Large intestine (tissue), 3 donors: ENCODE data around the gene AWAT2. TPM values are rescaled to one million over a fixed set of nuclear protein-coding genes. Genes with fewer than 3 reads are reported as not detected.
A peak's percentile ranks its signal among the peaks of the same experiment; 100 is the strongest.

ENCODE experiments used
- DNase-seq, 2 donors: peaks; one replicate each; pipeline versions ENCODE4 v3.0.0 to v3.0.0-alpha.2; 2013
- H3K27ac ChIP-seq: one replicate; pipeline ENCODE4 v1.5.1; 2013; ENCODE audit warnings: low read length
- H3K27me3 ChIP-seq: 2 replicates; pipeline ENCODE4 v1.6.1; 2013; ENCODE audit warnings: low read length; ENCODE audit not compliant: control insufficient read depth, insufficient read depth
- H3K36me3 ChIP-seq: 2 replicates; pipeline ENCODE4 v1.6.1; 2013; ENCODE audit warnings: low read length; ENCODE audit not compliant: control insufficient read depth, insufficient read depth
- H3K4me1 ChIP-seq: one replicate; pipeline ENCODE4 v1.6.1; 2013; ENCODE audit warnings: low read length; ENCODE audit not compliant: control insufficient read depth, insufficient read depth
- H3K4me3 ChIP-seq: one replicate; pipeline ENCODE4 v1.5.1; 2013; ENCODE audit warnings: low read length
- H3K9me3 ChIP-seq: one replicate; pipeline ENCODE4 v1.6.1; 2013; ENCODE audit warnings: mild to moderate bottlenecking, low read depth, low read length, moderate library complexity; ENCODE audit not compliant: control insufficient read depth
- WGBS: methylation state at CpG from one replicate; pipeline ENCODE4 v1.1.5; 2013; ENCODE audit warnings: low lambda C conversion rate; ENCODE audit not compliant: insufficient coverage; 5-methylcytosine and 5-hydroxymethylcytosine counted together
- polyA plus RNA-seq: library from polyadenylated mRNA; unstranded; fragments of 120-200 nt; gene quantifications from one replicate; pipeline ENCODE4 v1.2.1, GENCODE V29; 2013

The AWAT2 gene
- polyA plus RNA-seq, 1 donor, result not detected

DNA sequence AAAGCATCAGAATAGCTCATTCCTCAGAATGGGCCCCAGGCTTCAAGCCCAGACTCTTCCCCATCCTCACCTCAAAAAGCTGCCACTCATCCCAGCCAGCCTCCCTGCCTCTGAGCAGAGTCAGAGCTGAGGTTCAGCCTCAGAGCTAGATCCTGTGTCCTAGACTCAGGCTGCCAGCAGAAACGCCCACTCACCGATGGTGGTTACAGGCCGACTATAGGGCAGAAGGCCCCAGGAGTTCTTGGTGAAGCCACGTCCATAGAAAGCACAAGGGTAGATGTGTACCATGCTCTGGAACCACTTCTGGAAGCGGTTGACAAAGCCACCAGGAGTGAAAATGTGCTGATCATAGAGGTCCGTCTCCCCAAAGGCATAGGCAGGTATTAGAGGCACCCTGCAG, 7.7 kb downstream of the AWAT2 start:
- Histone ChIP-seq H3K27ac (no peak overlapping the region), H3K27me3 (no peaks in the 10 kb centered on the region), H3K4me1 (no peaks in the 10 kb centered on the region), H3K9me3 (no peaks in the 10 kb centered on the region), H3K36me3 (no peaks in the 10 kb centered on the region), H3K4me3 (no peak overlapping the region)
- no peak for DNase-seq
- WGBS, result no CpG with 5 or more reads among the region's 6 CpGs

DNA sequence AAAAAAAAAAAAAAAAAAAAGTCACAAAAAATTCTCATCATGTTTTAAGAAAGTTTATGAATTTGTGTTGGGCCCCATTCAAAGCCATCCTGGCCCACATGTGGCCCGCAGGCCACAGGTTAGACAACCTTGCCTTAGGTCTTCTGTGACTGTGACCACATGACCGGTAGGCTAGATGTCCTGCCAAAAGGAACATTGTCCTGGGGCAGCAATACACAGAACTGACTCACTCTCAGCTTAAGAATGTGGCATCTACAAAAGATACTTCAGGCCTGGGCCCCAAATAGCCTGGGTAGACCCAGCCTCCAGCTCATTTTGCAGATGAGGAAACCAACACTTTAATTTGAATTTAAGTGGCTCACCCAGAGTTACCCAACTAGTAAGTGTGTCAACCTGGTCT, 10.0 kb downstream of the AWAT2 start:
- H3K27ac ChIP-seq, result no peak overlapping the region
- H3K4me1 ChIP-seq, result no peaks in the 10 kb centered on the region
- no peak overlapping the region for H3K4me3 ChIP-seq

DNA sequence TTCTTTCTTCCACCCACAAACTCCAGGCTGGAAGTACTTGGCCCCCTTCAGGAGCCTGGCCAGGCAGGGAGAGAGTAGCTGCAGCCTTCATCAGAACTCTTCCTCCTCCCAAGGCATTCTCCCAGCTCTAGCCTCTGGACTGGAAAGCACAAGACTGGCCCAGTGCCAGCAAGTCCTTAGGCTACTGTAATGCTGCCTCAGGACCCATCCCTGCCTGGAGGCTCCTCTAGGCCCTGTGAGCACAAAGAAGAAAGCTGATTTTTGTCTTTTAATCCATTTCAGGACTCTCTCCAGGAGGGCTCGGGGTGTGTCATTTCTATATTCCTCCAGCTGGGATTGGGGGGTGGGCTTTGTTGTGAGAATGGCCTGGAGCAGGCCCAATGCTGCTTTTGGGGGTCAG, 10.8 kb downstream of the AWAT2 start:
- Histone ChIP-seq H3K27ac (no peak overlapping the region), H3K27me3 (no peaks in the 10 kb centered on the region), H3K4me1 (no peaks in the 10 kb centered on the region), H3K4me3 (no peak overlapping the region), H3K36me3 (peaks cover 6% of the 10 kb centered on the region), H3K9me3 (no peaks in the 10 kb centered on the region)
- no CpG with 5 or more reads among the region's 1 CpG for WGBS
- DNase-seq, result no peak

More for the DNA sequence above, 10.0 kb downstream of the AWAT2 start:
- no peaks in the 10 kb centered on the region for H3K27me3 ChIP-seq
- H3K9me3 ChIP-seq, result no peaks in the 10 kb centered on the region
- DNase-seq, result no peak
- WGBS, result no CpG with 5 or more reads among the region's 2 CpGs
- peaks cover 6% of the 10 kb centered on the region for H3K36me3 ChIP-seq

DNA sequence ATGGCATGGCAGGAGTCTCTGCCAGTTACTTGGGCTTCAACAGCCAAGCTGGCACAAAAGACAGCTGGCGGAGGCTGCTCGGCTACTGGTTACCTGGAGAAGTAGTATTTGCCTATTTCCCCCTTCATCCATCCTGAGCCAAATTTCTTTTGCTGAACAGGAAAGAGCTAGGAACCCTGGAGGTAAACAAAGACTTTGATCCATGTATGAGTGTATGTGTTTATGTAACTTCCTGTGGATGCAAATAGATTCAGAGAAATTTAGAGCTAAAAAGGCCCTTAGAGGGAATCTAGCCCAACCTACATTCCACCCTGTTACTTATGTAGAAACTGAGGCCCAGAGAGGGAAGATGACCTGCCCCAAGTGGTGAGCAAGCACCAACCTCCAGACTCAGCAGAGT, 11.2 kb downstream of the AWAT2 start:
- no peaks in the 10 kb centered on the region for H3K27me3 ChIP-seq
- WGBS, result no CpG with 5 or more reads among the region's 2 CpGs
- no peaks in the 10 kb centered on the region for H3K4me1 ChIP-seq
- H3K4me3 ChIP-seq, result no peak overlapping the region
- no peaks in the 10 kb centered on the region for H3K9me3 ChIP-seq
- H3K27ac ChIP-seq, result no peak overlapping the region
- DNase-seq, result no peak
- peaks cover 6% of the 10 kb centered on the region for H3K36me3 ChIP-seq

DNA sequence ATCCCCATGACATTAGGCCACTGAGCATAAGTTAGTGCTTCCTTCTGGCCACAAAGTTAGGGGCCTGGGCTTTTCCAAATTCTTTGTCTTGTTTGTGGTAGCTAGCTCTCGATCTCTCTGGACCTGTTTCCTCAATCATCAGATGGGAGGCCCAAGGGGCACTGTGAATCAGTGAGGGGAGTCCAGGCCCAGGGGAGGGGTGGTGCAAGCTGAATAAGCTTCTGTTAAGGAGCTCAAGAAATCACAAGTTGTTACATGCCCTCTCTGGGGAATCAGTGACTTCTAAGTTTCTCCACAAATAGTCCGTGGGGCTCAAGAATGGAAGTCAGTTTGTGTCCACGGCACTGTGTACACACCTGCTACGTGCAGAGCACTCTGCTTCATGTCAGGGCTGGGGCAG, 15.1 kb downstream of the AWAT2 start:
- Histone ChIP-seq H3K9me3 (no peaks in the 10 kb centered on the region), H3K36me3 (peaks cover 6% of the 10 kb centered on the region), H3K4me1 (no peaks in the 10 kb centered on the region), H3K27ac (no peak overlapping the region), H3K27me3 (no peaks in the 10 kb centered on the region), H3K4me3 (no peak overlapping the region)
- no CpG with 5 or more reads among the region's 4 CpGs for WGBS
- DNase-seq, result no peak

DNA sequence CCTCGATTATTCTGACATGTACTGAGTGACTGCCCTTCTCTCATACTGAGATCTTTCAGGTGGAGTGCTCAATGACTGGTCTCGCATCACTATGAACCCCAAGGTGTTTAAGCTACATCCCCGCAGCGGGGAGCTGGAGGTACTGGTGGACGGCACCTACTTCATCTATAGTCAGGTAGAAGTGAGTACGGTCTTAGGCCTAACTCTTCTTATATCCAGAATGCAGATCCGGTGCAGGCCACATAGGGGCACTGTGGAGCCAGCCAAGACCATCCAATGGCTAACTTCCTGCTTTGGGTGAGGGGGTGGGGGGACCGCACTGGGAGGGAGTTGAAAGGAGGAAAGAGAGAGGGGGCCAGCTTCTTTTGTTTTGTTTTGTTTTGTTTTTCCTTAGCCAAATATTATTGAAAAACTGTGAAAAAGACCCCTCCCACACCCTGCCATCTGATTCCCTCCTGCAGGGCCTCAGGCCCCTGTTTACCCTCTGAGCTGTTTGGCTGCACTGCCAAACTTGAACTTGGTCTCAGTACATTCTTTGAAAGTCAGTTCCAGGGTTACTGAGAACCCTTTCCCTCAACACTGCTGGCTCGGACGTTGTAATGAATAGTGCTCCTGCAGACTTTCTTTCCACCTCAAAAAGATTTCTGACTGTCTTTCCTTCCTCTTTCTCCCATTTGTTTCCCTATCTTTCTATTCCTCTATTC, 16.2 kb downstream of the AWAT2 start:
- whole genome bisulfite sequencing, result no CpG with 5 or more reads among the region's 10 CpGs
- no peaks in the 10 kb centered on the region for H3K9me3 ChIP-seq
- no peak for DNase-seq
- H3K4me1 ChIP-seq, result no peaks in the 10 kb centered on the region
- H3K36me3 ChIP-seq, result peaks cover 6% of the 10 kb centered on the region
- H3K27me3 ChIP-seq, result no peaks in the 10 kb centered on the region
- no peak overlapping the region for H3K4me3 ChIP-seq
- H3K27ac ChIP-seq, result no peak overlapping the region

DNA sequence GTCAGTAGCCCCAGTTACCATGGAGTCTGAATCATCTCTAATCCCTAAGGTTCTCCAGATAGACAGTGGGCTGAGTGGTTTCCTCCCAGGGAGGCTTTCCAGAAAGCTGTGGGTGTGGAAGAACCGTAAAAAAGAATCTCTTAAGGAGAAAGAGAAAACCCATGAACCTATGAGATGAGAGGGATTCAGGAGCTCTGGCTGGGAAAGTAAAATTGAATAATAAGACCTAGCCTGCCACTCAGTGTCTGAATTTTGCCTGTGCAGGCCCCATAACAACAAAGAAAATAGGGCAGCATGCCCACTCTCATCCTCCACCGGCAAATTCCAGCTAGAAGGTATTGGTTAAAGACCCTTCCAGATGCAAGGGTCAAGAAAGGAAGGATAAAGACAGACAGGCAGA, 16.9 kb downstream of the AWAT2 start:
- Histone ChIP-seq H3K4me3 (no peak overlapping the region), H3K4me1 (no peaks in the 10 kb centered on the region), H3K27me3 (no peaks in the 10 kb centered on the region), H3K36me3 (peaks cover 6% of the 10 kb centered on the region), H3K27ac (no peak overlapping the region), H3K9me3 (no peaks in the 10 kb centered on the region)
- no peak for DNase-seq
- WGBS, result no CpG with 5 or more reads among the region's 2 CpGs

DNA sequence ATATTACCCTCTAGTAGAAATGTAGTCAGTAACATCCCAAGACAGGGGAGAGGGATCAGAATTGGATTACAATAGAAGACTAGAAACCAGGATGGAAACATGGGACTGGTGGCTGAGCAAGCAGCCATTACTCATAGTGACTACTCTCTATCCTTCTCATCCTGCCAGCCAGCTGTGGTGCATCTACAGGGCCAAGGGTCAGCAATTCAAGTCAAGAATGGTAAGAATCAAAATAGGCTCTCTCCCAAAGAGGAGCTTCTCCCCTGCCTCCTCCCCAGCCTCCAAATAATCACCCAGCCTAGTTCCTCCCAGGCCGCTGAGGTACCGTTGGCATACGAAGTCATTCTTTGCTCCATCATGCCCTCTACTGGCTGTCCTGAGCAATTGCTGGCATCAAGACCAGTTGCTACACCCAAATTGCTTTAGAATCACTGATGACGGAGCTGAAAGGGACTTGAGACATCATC, 19.4 kb downstream of the AWAT2 start:
- no CpG with 5 or more reads among the region's 4 CpGs for WGBS
- Histone ChIP-seq H3K27ac (no peak overlapping the region), H3K9me3 (no peaks in the 10 kb centered on the region), H3K36me3 (no peaks in the 10 kb centered on the region), H3K4me3 (no peak overlapping the region), H3K27me3 (no peaks in the 10 kb centered on the region), H3K4me1 (no peaks in the 10 kb centered on the region)
- DNase-seq, result peak; percentile 16 to 27

DNA sequence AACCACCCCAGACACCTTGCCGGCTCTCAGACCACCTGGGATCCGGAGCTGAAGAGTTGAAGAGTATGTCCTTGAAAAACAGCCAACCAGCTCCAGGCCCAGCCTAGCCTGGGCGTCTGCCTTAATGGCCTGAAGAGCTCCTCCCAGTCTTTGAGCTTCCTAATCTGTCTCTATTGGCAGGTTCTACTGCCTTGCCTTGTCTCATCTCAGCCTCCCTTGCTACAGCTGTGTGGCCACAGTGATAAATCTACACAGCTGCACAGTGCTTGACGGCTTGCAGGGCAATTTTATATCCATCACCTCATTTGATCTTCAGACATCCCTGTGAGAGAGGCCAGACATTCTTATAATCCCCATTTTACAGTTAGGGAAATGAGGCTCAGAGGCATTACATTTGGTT, 19.9 kb downstream of the AWAT2 start:
- no peaks in the 10 kb centered on the region for H3K9me3 ChIP-seq
- no peaks in the 10 kb centered on the region for H3K4me1 ChIP-seq
- H3K36me3 ChIP-seq, result no peaks in the 10 kb centered on the region
- no peak overlapping the region for H3K4me3 ChIP-seq
- H3K27me3 ChIP-seq, result no peaks in the 10 kb centered on the region
- H3K27ac ChIP-seq, result no peak overlapping the region
- no peak for DNase-seq
- whole genome bisulfite sequencing, result no CpG with 5 or more reads among the region's 4 CpGs

DNA sequence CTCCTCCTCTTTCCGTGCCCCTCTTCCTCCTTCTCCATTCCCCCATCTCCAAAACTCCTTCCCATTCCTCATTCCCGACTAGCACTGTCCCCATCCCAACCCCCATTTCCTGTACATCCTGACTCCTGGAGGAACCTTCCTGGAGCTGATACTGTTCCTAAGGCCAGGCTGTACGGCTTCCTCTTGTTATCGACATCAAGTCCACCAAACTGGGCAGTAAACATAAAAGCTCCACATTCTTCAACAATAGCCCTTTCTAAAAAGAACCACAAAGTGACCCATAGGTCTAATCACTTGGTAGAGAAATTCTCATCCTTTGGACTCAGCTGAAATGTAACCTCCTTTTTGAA, 22.9 kb downstream of the AWAT2 start:
- Histone ChIP-seq H3K9me3 (no peaks in the 10 kb centered on the region), H3K27ac (no peak overlapping the region), H3K36me3 (no peaks in the 10 kb centered on the region), H3K4me3 (no peak overlapping the region), H3K4me1 (peaks cover 8% of the 10 kb centered on the region), H3K27me3 (no peaks in the 10 kb centered on the region)
- DNase-seq, result no peak
- no CpG with 5 or more reads among the region's 4 CpGs for WGBS

DNA sequence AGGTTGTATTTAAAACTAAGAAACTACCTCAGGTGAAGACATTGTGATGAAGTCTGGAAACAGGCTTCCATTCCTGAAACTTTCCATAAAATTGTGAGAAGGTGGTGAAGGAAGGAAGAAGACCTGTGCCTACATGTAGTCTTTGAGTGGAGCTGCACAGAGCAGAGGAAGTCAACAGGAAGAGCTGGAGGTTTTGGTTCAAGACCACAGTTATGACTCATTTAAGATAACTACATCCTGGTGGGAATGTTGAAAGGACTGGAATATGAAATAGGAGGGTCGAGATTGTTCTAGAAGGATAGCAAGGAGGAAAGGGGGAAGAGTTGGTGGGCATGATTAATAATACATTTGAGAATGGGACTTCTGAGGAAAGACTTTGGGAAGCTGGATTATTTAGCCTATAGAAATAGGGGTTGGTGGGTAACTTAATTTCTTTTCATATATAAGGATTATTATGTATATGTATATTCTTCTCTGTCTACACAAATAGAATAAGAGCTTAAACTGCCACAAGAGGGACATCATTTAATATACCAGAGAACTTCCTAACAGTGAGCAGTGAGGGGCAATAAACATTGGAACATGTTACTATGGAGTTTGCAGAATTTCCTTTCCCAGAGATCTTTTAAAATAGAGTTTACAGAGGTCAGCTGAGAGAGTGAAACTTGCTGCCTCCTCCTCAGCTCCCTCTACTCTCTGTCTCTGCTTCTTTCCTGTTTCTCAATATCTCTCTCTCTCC, 23.5 kb downstream of the AWAT2 start:
- no CpG with 5 or more reads among the region's 1 CpG for WGBS
- Histone ChIP-seq H3K27ac (no peak overlapping the region), H3K9me3 (no peaks in the 10 kb centered on the region), H3K4me1 (peaks cover 8% of the 10 kb centered on the region), H3K27me3 (no peaks in the 10 kb centered on the region), H3K36me3 (no peaks in the 10 kb centered on the region), H3K4me3 (no peak overlapping the region)
- no peak for DNase-seq
